ENCODE data around the gene MAD1L1. TPM values are rescaled to one million over a fixed set of nuclear protein-coding genes. Genes with fewer than 3 reads are reported as not detected.

Gene MAD1L1
- total RNA-seq, 4 donors from 2014 or later: 60.3 to 149 (median 73.7) TPM

GRCh38 chr7:2201128-2201527 lies 31.6 kb downstream of the MAD1L1 start:
- WGBS, 2 donors: 86 to 94% methylated on average over 4 to 10 of the region's 10 CpGs
- no peak for DNase-seq (ENCODE audit: low spot score in 2 of 2)
- TF ChIP-seq POLR2A (IDR thresholded peaks at IDR 0.05): no peak
- no peak for TF ChIP-seq EP300 (IDR thresholded peaks at IDR 0.05)
- TF ChIP-seq, protein P1, sequence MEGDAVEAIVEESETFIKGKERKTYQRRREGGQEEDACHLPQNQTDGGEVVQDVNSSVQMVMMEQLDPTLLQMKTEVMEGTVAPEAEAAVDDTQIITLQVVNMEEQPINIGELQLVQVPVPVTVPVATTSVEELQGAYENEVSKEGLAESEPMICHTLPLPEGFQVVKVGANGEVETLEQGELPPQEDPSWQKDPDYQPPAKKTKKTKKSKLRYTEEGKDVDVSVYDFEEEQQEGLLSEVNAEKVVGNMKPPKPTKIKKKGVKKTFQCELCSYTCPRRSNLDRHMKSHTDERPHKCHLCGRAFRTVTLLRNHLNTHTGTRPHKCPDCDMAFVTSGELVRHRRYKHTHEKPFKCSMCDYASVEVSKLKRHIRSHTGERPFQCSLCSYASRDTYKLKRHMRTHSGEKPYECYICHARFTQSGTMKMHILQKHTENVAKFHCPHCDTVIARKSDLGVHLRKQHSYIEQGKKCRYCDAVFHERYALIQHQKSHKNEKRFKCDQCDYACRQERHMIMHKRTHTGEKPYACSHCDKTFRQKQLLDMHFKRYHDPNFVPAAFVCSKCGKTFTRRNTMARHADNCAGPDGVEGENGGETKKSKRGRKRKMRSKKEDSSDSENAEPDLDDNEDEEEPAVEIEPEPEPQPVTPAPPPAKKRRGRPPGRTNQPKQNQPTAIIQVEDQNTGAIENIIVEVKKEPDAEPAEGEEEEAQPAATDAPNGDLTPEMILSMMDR (IDR thresholded peaks at IDR 0.05): no peak

DNA sequence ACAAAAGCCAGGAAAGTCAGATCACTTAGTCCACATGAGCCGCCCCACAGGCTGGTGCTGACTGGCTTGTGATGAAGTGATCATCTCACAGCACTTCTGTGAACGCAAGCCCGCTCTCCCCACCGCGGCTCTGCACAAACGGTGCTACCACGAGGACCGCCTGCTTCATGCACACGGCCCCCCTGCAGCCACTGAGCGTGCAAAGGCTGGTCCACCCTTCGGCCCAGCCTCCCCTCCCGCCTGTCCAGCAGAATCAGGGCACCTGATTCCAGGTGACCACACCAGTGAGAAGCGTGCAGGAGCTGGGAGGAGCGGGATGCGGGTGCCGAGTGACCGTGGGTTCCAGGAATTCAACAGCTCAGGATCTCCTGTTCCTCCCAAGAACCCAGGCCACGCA lies 32.2 kb downstream of the MAD1L1 start:
- DNase-seq (ENCODE audit: low spot score in 2 of 2): no peak
- Histone ChIP-seq H3K4me1 (peaks cover 0 to 9% (median 0%) of the 10 kb centered on the region in 4 donors), H3K27me3 (no peaks in the 10 kb centered on the region), H3K36me3 (peaks cover 0 to 71% (median 0%) of the 10 kb centered on the region in 3 donors), H3K4me3 (no peak overlapping the region), H3K9me3 (peaks cover 0 to 8% (median 0%) of the 10 kb centered on the region in 4 donors), H3K27ac (no peak overlapping the region)
- 94% methylated on average over 12 to 18 of the region's 18 CpGs for WGBS, 2 donors
- TF ChIP-seq, protein P1 (IDR thresholded peaks at IDR 0.05): no peak
- TF ChIP-seq POLR2A (IDR thresholded peaks at IDR 0.05): no peak
- no peak for TF ChIP-seq EP300 (IDR thresholded peaks at IDR 0.05)

More at GRCh38 chr7:2201128-2201527, 31.6 kb downstream of the MAD1L1 start:
- Histone ChIP-seq H3K27me3 (no peaks in the 10 kb centered on the region), H3K9me3 (peaks cover 0 to 3% (median 0%) of the 10 kb centered on the region in 4 donors), H3K4me1 (peaks cover 0 to 9% (median 0%) of the 10 kb centered on the region in 4 donors), H3K4me3 (no peak overlapping the region), H3K36me3 (peaks cover 0 to 68% (median 0%) of the 10 kb centered on the region in 3 donors), H3K27ac (no peak overlapping the region)

GRCh38 chr7:2199956-2200583 lies 32.7 kb downstream of the MAD1L1 start:
- TF ChIP-seq EP300 (IDR thresholded peaks at IDR 0.05): no peak
- TF ChIP-seq, protein P1 (IDR thresholded peaks at IDR 0.05): no peak
- no peak for TF ChIP-seq POLR2A (IDR thresholded peaks at IDR 0.05)
- 93 to 98% methylated on average over 20 to 25 of the region's 25 CpGs for WGBS, 2 donors
- peaks cover 0 to 13% (median 0%) of the 10 kb centered on the region in 4 donors for H3K9me3 ChIP-seq
- peaks cover 0 to 5% (median 0%) of the 10 kb centered on the region in 4 donors for H3K4me1 ChIP-seq
- H3K27ac ChIP-seq: no peak overlapping the region
- no peak for DNase-seq (ENCODE audit: low spot score in 2 of 2)
- peaks cover 0 to 71% (median 0%) of the 10 kb centered on the region in 3 donors for H3K36me3 ChIP-seq
- H3K27me3 ChIP-seq: no peaks in the 10 kb centered on the region
- no peak overlapping the region for H3K4me3 ChIP-seq

DNA sequence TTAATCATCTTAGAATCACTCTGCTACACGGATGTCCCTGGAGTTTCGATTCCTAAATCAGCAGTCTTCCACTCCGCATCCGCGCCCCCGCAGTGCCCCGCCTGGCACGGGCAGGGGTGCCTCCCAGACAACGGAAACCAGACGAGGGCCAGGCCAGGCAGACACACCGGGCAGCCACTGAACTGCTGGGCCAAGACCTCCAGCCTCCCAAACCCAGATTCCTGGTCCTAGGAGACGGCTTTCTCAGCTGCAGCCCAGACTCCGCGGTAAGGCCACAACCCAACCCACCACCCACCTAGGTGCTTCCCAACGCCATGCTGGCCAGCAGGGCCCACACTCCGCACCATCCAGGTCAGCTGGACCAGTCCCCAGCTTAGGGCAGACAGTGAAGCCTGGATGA lies 33.2 kb downstream of the MAD1L1 start:
- H3K9me3 ChIP-seq: peaks cover 0 to 15% (median 0%) of the 10 kb centered on the region in 4 donors
- H3K27ac ChIP-seq: no peak overlapping the region
- no peak for DNase-seq (ENCODE audit: low spot score in 2 of 2)
- peaks cover 0 to 76% (median 0%) of the 10 kb centered on the region in 3 donors for H3K36me3 ChIP-seq
- H3K4me1 ChIP-seq: peaks cover 0 to 5% (median 0%) of the 10 kb centered on the region in 4 donors
- no peaks in the 10 kb centered on the region for H3K27me3 ChIP-seq
- WGBS, 2 donors: 83 to 86% methylated on average over 14 to 16 of the region's 16 CpGs
- H3K4me3 ChIP-seq: no peak overlapping the region
- TF ChIP-seq, protein P1 (IDR thresholded peaks at IDR 0.05): no peak
- TF ChIP-seq POLR2A (IDR thresholded peaks at IDR 0.05) (no peak), EP300 (IDR thresholded peaks at IDR 0.05) (no peak)

DNA sequence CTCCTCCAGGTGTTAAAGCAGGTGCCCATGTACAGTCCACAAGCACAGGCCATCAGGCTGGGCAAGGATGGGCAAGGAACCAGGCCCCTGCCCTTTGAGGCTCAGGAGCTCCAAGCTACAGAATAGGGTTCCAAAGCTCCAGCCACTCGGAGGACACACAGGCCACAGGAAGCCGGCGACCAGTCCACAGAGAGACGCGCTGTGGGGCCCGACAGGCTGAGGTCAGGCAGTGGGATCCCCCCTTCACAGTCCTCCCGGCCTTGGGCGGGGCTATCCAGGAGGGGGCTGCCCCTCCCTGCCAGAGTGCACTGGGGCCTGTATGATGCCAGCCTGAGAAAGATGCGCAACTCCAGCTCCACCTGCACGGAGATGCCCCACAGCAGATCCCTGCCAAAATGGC lies 34.0 kb downstream of the MAD1L1 start:
- WGBS, 2 donors: 80 to 81% methylated on average over 10 of the region's 10 CpGs
- no peak for DNase-seq (ENCODE audit: low spot score in 2 of 2)

More for the DNA sequence above, 34.0 kb downstream of the MAD1L1 start:
- H3K4me3 ChIP-seq: no peak overlapping the region
- H3K27ac ChIP-seq: no peak overlapping the region
- peaks cover 0 to 76% (median 0%) of the 10 kb centered on the region in 3 donors for H3K36me3 ChIP-seq
- no peaks in the 10 kb centered on the region for H3K4me1 ChIP-seq
- TF ChIP-seq, protein P1 (IDR thresholded peaks at IDR 0.05): no peak
- TF ChIP-seq POLR2A (IDR thresholded peaks at IDR 0.05): no peak
- TF ChIP-seq EP300 (IDR thresholded peaks at IDR 0.05): no peak
- H3K9me3 ChIP-seq: peaks cover 0 to 15% (median 0%) of the 10 kb centered on the region in 4 donors
- no peaks in the 10 kb centered on the region for H3K27me3 ChIP-seq
